ENCODE data around the gene SLC51A. TPM values are rescaled to one million over a fixed set of nuclear protein-coding genes. Genes with fewer than 3 reads are reported as not detected.

The SLC51A gene
- total RNA-seq, 1 donor from 2014 or later, result not detected

DNA sequence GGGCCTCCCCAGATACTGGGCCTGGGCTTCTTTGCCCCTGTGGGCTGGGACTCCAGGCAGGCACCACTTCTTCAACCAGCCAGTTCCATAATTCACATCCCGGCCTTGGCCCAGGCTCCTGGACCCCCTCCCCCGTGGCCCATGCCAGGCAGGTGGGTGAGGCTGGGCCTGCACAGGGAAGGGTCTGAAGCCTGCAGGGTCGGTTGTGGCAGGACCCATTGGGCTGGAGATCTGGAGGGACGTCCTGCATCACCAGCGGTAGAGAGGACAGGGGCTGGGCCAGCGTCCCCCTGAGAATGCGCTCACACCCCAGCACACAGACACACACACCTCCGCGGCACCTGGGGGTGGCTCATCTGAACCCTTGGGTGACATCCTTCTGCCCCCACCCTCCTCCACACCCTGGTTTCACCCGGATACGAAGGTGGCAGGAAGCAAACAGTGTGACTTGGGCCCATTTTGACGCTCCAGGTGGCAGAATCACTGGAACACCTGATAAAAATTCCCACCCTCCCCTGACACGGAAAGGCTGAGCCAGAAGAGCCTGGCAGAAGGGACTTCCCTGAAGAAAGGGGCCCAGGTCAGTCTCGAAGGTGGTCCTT is 20.6 kb upstream of the SLC51A start:
- Mint-ChIP-seq H3K4me1 (ENCODE audit: low read depth, unreplicated experiment) (peaks cover 4% of the 10 kb centered on the region), H3K27ac (ENCODE audit: unreplicated experiment) (no peak overlapping the region), H3K36me3 (ENCODE audit: unreplicated experiment) (no peaks in the 10 kb centered on the region), H3K27me3 (ENCODE audit: unreplicated experiment) (peaks cover 5% of the 10 kb centered on the region), H3K4me3 (ENCODE audit: unreplicated experiment) (no peak overlapping the region), H3K9me3 (ENCODE audit: unreplicated experiment) (no peaks in the 10 kb centered on the region)
- TF ChIP-seq, protein P1, sequence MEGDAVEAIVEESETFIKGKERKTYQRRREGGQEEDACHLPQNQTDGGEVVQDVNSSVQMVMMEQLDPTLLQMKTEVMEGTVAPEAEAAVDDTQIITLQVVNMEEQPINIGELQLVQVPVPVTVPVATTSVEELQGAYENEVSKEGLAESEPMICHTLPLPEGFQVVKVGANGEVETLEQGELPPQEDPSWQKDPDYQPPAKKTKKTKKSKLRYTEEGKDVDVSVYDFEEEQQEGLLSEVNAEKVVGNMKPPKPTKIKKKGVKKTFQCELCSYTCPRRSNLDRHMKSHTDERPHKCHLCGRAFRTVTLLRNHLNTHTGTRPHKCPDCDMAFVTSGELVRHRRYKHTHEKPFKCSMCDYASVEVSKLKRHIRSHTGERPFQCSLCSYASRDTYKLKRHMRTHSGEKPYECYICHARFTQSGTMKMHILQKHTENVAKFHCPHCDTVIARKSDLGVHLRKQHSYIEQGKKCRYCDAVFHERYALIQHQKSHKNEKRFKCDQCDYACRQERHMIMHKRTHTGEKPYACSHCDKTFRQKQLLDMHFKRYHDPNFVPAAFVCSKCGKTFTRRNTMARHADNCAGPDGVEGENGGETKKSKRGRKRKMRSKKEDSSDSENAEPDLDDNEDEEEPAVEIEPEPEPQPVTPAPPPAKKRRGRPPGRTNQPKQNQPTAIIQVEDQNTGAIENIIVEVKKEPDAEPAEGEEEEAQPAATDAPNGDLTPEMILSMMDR (IDR thresholded peaks at IDR 0.05; ENCODE audit: partially characterized antibody, unreplicated experiment), result no peak
- DNase-seq, result no peak

DNA sequence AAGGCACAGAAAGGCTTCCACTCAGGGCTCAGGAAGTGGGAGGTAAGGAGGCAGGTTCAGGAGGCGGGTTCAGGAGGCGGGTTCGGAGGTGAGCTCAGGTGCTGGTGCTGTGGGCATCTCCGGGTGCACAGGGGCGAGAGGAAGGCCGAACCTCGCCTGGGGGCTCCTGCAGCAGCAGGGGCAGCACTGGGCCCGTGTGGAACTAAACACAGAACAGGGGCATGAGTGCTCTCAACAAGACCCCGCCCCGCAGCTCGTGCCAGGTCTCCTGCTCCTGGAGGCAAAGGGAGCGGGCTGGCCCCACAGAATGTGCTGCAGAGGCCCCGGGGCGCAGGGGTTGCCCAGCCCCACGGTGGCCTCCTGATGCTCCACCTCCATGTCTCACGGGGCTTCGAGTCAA is 18.8 kb upstream of the SLC51A start:
- H3K27ac Mint-ChIP-seq (ENCODE audit: unreplicated experiment), result no peak overlapping the region
- no peaks in the 10 kb centered on the region for H3K36me3 Mint-ChIP-seq (ENCODE audit: unreplicated experiment)
- H3K9me3 Mint-ChIP-seq (ENCODE audit: unreplicated experiment), result peaks cover under 1% of the 10 kb centered on the region
- peaks cover 6% of the 10 kb centered on the region for H3K27me3 Mint-ChIP-seq (ENCODE audit: unreplicated experiment)
- H3K4me1 Mint-ChIP-seq (ENCODE audit: low read depth, unreplicated experiment), result peaks cover 4% of the 10 kb centered on the region
- no peak for DNase-seq
- H3K4me3 Mint-ChIP-seq (ENCODE audit: unreplicated experiment), result no peak overlapping the region
- TF ChIP-seq, protein P1 (IDR thresholded peaks at IDR 0.05; ENCODE audit: partially characterized antibody, unreplicated experiment), result no peak

- Mint-ChIP-seq H3K36me3 (ENCODE audit: unreplicated experiment) (no peaks in the 10 kb centered on the region), H3K9me3 (ENCODE audit: unreplicated experiment) (peaks cover 2% of the 10 kb centered on the region), H3K4me3 (ENCODE audit: unreplicated experiment) (no peak overlapping the region), H3K27ac (ENCODE audit: unreplicated experiment) (no peak overlapping the region), H3K27me3 (ENCODE audit: unreplicated experiment) (peaks cover 9% of the 10 kb centered on the region), H3K4me1 (ENCODE audit: low read depth, unreplicated experiment) (peaks cover under 1% of the 10 kb centered on the region)
- TF ChIP-seq, protein P1 (IDR thresholded peaks at IDR 0.05; ENCODE audit: partially characterized antibody, unreplicated experiment), result no peak
- no peak for DNase-seq
These were observed 18.2 kb upstream of the SLC51A start for GRCh38 chr3:196198081-196198675.

GRCh38 chr3:196198771-196199753 is 17.3 kb upstream of the SLC51A start:
- no peak overlapping the region for H3K27ac Mint-ChIP-seq (ENCODE audit: unreplicated experiment)

More at GRCh38 chr3:196198771-196199753, 17.3 kb upstream of the SLC51A start:
- H3K9me3 Mint-ChIP-seq (ENCODE audit: unreplicated experiment), result peaks cover 2% of the 10 kb centered on the region
- TF ChIP-seq, protein P1 (IDR thresholded peaks at IDR 0.05; ENCODE audit: partially characterized antibody, unreplicated experiment), result no peak
- H3K36me3 Mint-ChIP-seq (ENCODE audit: unreplicated experiment), result no peaks in the 10 kb centered on the region
- H3K4me3 Mint-ChIP-seq (ENCODE audit: unreplicated experiment), result no peak overlapping the region
- no peaks in the 10 kb centered on the region for H3K4me1 Mint-ChIP-seq (ENCODE audit: low read depth, unreplicated experiment)
- DNase-seq, result no peak
- peaks cover 9% of the 10 kb centered on the region for H3K27me3 Mint-ChIP-seq (ENCODE audit: unreplicated experiment)

Measured in glutamatergic neuron (in vitro differentiated cells).